ENCODE measurements around the gene ZNF284.
"Not testable (repeated sequence)": the region's sequence is repeated elsewhere in the genome, so short reads cannot be mapped to it uniquely, and the experiment has no call there.

ZNF284 gene

GRCh38 chr19:44111910-44112463 is 40.0 kb downstream of the ZNF284 start:
- DNase-seq (ENCODE audit: low read depth in 2 of 2) = no peak

DNA sequence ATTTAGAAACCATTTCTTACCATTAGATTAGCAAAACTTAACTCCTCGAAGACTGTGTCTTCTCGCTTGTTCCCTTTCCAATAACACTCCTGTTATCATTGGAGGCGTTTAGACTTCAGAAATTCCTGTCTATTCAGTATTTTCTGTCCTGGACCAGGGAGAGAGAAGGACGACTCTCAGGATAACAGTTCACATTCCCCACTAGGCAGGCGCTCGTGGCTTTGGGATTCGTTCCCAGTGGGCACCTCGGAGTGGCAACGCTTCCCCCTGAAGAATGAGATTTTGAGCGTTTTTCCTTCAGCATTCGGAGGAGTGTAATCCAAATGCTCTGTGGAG is 40.8 kb downstream of the ZNF284 start:
- DNase-seq (ENCODE audit: low read depth in 2 of 2) = no peak

- peak; percentile 63 to 68 for DNase-seq (ENCODE audit: low read depth in 2 of 2)
These were observed 41.3 kb downstream of the ZNF284 start, which contains the start of gene ZNF225 for GRCh38 chr19:44113138-44113783. TSS of gene ZNF225 (plus strand) at chr19:44113399. CDS start at chr19:44115828, 2,429 bp downstream.

DNA sequence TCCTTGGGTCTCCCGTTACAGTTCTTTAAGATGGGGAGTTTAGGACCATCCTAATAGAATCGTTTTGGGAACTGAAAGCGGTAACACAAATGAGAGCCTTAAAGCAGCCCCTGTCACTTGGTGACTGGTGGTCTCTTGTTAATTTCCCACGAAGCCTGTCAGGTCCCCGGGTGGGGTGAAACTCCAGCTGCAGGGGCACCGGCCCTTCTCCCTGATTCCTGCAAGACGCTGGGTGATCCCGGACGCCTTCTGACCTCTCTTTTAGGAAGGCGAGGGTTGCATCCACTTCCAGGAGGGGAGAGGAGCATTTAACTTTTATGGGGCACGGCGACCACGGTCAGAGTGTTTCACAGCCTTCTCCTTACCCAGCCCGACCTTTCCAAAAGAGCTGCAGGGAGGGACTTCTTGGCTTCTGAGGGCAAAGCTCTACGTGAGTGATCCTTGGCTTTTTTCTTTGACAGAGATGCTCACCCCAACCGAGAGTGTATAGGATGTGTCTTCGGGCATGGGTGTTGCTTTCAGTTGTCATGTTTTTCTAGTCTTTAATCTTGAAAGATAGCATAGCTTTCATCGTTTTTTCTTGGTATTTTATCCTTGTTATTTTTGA is 41.9 kb downstream of the ZNF284 start:
- DNase-seq (ENCODE audit: low read depth in 2 of 2) = no peak

GRCh38 chr19:44121162-44121561 is 49.2 kb downstream of the ZNF284 start:
- DNase-seq (ENCODE audit: low read depth in 2 of 2) = not testable (repeated sequence)

- no peak for DNase-seq (ENCODE audit: low read depth in 2 of 2)
These were observed 60.0 kb downstream of the ZNF284 start for GRCh38 chr19:44131955-44132354.

Measured in stimulated activated CD8-positive, alpha-beta memory T cell treated with anti-CD3 and anti-CD28 coated beads, Interleukin-2, amount 100 ng/mL, for 1 hour (primary cell).